ENCODE results near the gene ASB11.

ASB11 gene, protein sequence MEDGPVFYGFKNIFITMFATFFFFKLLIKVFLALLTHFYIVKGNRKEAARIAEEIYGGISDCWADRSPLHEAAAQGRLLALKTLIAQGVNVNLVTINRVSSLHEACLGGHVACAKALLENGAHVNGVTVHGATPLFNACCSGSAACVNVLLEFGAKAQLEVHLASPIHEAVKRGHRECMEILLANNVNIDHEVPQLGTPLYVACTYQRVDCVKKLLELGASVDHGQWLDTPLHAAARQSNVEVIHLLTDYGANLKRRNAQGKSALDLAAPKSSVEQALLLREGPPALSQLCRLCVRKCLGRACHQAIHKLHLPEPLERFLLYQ

DNA sequence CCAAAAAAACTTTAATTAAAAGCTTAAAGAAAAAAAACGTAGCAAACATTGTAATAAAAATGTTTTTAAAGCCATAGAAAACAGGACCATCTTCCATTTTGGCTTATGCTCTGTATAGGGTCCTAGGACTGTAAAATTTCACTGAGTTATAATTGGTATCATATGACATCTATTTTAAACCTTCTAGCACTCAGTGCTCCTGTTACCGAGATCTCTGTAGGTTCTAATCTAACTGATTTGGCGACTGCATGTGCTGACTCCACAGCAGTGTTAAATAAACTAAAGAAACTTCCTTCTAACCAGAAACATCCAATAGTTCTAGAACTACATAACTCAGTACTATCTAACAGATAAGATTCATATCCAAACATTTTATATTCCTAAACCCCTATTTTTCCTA is at the start of gene ASB11:
Gene ASB11 (minus strand): TSS at position 132 of the 400 bp plus-strand sequence. CDS start 35 bp downstream, at position 97.
- no peak for DNase-seq (ENCODE audit: low read depth)
- TF ChIP-seq, protein P1, sequence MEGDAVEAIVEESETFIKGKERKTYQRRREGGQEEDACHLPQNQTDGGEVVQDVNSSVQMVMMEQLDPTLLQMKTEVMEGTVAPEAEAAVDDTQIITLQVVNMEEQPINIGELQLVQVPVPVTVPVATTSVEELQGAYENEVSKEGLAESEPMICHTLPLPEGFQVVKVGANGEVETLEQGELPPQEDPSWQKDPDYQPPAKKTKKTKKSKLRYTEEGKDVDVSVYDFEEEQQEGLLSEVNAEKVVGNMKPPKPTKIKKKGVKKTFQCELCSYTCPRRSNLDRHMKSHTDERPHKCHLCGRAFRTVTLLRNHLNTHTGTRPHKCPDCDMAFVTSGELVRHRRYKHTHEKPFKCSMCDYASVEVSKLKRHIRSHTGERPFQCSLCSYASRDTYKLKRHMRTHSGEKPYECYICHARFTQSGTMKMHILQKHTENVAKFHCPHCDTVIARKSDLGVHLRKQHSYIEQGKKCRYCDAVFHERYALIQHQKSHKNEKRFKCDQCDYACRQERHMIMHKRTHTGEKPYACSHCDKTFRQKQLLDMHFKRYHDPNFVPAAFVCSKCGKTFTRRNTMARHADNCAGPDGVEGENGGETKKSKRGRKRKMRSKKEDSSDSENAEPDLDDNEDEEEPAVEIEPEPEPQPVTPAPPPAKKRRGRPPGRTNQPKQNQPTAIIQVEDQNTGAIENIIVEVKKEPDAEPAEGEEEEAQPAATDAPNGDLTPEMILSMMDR (IDR thresholded peaks at IDR 0.05; ENCODE audit: control insufficient read depth, extremely low read depth, insufficient read depth): no peak
- H3K4me3 ChIP-seq (ENCODE audit: low read depth, low read length): no peak within 1 kb of the TSS

DNA sequence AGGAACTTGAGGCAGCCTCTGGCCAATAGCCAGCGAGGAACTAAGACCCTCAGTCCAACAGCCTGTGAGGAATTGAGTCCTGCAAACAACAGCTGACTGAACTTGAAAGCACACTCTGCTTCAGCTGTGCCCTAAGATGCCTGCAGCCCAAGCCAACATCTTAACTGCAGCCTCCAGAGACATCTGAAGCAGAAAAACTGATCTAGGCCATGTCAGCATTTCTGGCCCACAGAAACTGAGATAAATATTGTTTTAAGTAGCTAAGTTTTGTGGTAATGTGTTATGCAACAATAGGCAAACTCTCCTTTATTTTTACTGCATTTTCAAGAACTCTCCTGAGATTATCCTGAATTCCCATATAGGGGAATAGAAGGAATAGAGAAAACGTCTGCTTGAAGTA is 44.3 kb upstream of the ASB11 start:
- H3K4me3 ChIP-seq (ENCODE audit: low read depth, low read length): no peak overlapping the region
- TF ChIP-seq, protein P1 (IDR thresholded peaks at IDR 0.05; ENCODE audit: control insufficient read depth, extremely low read depth, insufficient read depth): no peak
- DNase-seq (ENCODE audit: low read depth): no peak

DNA sequence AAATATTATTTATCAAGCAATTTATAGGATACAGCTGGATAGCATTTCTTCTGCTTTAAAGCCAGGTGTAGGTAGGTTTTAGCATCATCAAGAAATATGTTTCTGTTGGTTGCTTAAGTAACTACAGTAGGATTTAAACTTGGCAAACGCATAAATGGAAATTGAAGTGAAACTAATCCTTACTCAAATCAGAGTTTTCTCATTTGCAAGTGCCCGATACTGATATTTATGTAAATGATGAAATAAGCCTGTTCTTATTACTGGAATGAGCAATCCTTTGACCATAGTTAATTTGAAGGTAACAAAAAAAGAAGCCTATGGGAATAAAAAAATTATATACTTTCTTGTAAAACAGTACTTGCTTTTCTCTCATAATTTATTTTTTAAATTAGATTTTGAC is 43.1 kb upstream of the ASB11 start:
- DNase-seq (ENCODE audit: low read depth): no peak
- H3K4me3 ChIP-seq (ENCODE audit: low read depth, low read length): no peak overlapping the region
- TF ChIP-seq, protein P1 (IDR thresholded peaks at IDR 0.05; ENCODE audit: control insufficient read depth, extremely low read depth, insufficient read depth): no peak

DNA sequence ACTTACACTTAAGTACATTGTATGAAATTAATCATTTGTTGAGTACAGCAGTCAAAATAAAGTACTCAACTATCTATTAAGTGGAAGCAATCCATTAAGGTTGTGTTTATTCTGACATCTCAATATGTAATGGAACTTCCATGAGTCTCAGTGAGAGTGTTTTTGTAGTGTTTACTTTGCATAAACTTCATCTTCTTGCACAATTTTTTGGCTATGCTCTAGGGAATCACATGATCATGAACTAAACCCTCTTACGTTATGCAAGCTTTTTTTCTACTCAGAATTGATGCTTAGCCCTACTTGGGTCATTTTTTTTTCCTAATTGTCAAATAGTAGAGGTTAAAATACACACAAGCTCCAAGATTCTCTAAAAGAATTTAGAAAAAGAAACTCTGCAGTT is 41.0 kb upstream of the ASB11 start:
- TF ChIP-seq, protein P1 (IDR thresholded peaks at IDR 0.05; ENCODE audit: control insufficient read depth, extremely low read depth, insufficient read depth): no peak
- H3K4me3 ChIP-seq (ENCODE audit: low read depth, low read length): no peak overlapping the region
- DNase-seq (ENCODE audit: low read depth): no peak

DNA sequence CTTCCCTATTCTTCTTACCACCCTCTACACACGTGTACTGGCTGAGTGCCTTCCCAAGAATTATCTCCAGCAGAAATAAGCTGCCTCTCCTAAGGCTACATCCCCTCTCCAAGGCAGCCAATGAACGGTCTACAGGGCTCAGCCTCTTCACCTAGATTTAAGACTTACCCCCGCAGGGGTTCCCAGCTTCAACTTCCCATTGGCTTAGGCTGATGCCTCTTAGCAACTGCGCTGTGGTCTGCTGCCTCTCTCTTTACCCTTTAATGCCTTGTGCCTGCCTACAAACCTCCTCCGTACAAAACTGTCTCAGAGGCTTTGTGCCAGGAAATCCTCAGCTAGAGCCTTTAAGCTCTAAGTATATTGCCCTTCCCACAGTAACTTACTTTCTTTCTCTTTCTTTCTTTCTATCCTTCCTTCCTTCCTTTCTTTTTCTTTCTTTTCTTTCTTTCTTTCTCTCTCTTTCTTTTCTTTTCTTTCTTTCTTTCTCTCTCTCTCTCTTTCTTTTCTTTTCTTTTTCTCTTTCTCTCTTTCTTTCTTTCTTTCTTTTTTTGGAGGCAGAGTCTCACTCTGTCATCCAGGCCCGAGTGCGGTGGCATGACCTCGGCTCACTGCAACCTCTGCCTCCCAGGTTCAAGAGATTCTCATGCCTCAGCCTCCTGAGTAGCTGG is 35.0 kb upstream of the ASB11 start:
- TF ChIP-seq, protein P1 (IDR thresholded peaks at IDR 0.05; ENCODE audit: control insufficient read depth, extremely low read depth, insufficient read depth): no peak
- no peak for DNase-seq (ENCODE audit: low read depth)

DNA sequence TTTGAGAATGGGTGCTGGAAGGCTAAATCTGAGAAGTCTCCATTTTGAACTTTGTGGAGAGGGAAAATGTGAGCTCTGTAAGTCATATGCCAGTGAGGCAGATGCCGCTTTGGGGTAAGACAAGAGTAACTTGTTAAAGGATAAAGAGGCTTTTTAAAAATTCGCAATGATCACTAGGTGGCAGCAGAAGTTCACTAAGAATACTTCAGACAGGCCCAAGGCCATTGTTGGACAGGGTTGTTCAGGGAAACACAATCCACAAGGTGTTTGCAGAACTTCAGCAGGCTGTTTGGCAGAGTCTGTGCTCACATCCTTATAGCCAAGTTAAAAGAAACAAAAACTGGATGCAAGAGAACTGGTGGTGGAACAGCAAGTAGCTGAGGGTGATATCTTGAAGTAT is 33.6 kb upstream of the ASB11 start:
- no peak overlapping the region for H3K4me3 ChIP-seq (ENCODE audit: low read depth, low read length)
- TF ChIP-seq, protein P1 (IDR thresholded peaks at IDR 0.05; ENCODE audit: control insufficient read depth, extremely low read depth, insufficient read depth): peak; percentile 45
- peak; percentile 81 for DNase-seq (ENCODE audit: low read depth)

More for the DNA sequence above, 35.0 kb upstream of the ASB11 start:
- H3K4me3 ChIP-seq (ENCODE audit: low read depth, low read length): no peak overlapping the region
